HG03354 (cell line): Measurements from ENCODE around the gene ATP6V0E1.
A peak's percentile ranks its signal among the peaks of the same experiment; 100 is the strongest.

Experiments used
- ATAC-seq: cut with Tn5 transposase; IDR thresholded peaks from one replicate; pipeline ENCODE4 v1.9.1; 2021; ENCODE audit warnings: mild to moderate bottlenecking; ENCODE audit not compliant: unreplicated experiment, poor library complexity, severe bottlenecking

ATP6V0E1 gene

GRCh38 chr5:172954751-172955159 lies 28.8 kb upstream of the ATP6V0E1 start:
- no peak for ATAC-seq

- ATAC-seq = no peak
These were observed 27.3 kb upstream of the ATP6V0E1 start for GRCh38 chr5:172956228-172956627.

- no peak for ATAC-seq
These were observed 26.6 kb upstream of the ATP6V0E1 start for GRCh38 chr5:172956936-172957335.

- ATAC-seq = no peak
These were observed 26.1 kb upstream of the ATP6V0E1 start for GRCh38 chr5:172957458-172957857.

GRCh38 chr5:172958331-172959046 lies 25.1 kb upstream of the ATP6V0E1 start:
- peak; percentile 73 for ATAC-seq

- ATAC-seq = peak; percentile 2
These were observed 23.5 kb upstream of the ATP6V0E1 start for GRCh38 chr5:172959824-172960799.

- no peak for ATAC-seq
These were observed 13.7 kb upstream of the ATP6V0E1 start for GRCh38 chr5:172969921-172970320.

GRCh38 chr5:172971482-172971881 lies 12.1 kb upstream of the ATP6V0E1 start:
- ATAC-seq = no peak

GRCh38 chr5:172972552-172972951 lies 11.0 kb upstream of the ATP6V0E1 start:
- no peak for ATAC-seq

- ATAC-seq = no peak
These were observed 10.2 kb upstream of the ATP6V0E1 start for GRCh38 chr5:172973127-172973916.

- ATAC-seq = no peak
These were observed 9.6 kb upstream of the ATP6V0E1 start for GRCh38 chr5:172973931-172974330.

GRCh38 chr5:172975289-172975688 lies 8.3 kb upstream of the ATP6V0E1 start:
- no peak for ATAC-seq

GRCh38 chr5:172979778-172980177 lies 3.8 kb upstream of the ATP6V0E1 start:
- no peak for ATAC-seq

GRCh38 chr5:172981931-172982330 lies 1.6 kb upstream of the ATP6V0E1 start:
- ATAC-seq = no peak

GRCh38 chr5:172984244-172984953 lies 828 bp downstream of the ATP6V0E1 start:
- peak; percentile 78 for ATAC-seq

- ATAC-seq = no peak
These were observed 2.0 kb downstream of the ATP6V0E1 start for GRCh38 chr5:172985596-172985995.

GRCh38 chr5:172988276-172988675 lies 4.7 kb downstream of the ATP6V0E1 start:
- no peak for ATAC-seq

- ATAC-seq = no peak
These were observed 7.2 kb downstream of the ATP6V0E1 start for GRCh38 chr5:172990776-172991175.

- ATAC-seq = no peak
These were observed 10.8 kb downstream of the ATP6V0E1 start for GRCh38 chr5:172994405-172994804.
